Activated naive CD4-positive, alpha-beta T cell (primary cell): ENCODE measurements around the gene LY6G6C.

Experiments used
- DNase-seq, 4 experiments: peaks; one replicate each; lab custom pipeline; 2025; lab: John Stamatoyannopoulos, UW

The LY6G6C gene

DNA sequence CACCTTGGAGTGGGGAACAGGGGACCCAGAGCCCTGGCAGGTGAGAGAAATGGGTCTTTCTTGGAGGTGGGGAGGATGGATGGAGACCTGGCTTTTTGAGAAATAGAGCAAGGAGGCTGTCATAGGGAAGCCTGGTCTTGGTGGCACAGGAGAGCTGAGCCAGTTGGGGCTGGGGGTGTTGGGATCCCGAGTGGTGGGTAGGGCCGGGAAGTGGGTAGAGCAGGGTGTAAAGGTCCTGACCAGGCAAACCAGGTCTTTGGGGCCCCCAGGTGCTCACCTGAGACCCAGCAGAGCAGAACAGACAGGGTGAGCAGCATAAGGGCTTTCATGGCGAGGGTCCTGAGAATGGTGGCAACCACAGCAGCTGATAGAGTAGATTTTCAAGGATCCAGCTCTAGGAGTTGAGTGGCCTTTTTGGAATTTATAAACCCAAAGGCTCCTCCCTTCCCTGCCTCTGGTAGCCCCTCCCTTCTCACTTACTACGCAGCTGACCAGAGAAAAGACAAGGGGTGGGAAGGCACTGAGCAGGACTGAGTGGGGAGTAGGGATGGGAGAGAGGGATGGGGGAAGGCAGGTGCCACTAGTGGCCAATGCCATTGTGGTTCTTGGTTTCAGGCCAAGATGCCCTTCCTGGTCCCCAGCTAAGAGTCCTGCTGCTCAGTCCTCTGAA, at the start of gene LY6G6C:
TSS of gene LY6G6C (minus strand) at position 396 of the 670 bp plus-strand sequence. CDS start at position 329, 67 bp downstream.
- no peak for DNase-seq

- DNase-seq: no peak
Measured at GRCh38 chr6:31770860-31771259, 49.3 kb upstream of the LY6G6C start.

DNA sequence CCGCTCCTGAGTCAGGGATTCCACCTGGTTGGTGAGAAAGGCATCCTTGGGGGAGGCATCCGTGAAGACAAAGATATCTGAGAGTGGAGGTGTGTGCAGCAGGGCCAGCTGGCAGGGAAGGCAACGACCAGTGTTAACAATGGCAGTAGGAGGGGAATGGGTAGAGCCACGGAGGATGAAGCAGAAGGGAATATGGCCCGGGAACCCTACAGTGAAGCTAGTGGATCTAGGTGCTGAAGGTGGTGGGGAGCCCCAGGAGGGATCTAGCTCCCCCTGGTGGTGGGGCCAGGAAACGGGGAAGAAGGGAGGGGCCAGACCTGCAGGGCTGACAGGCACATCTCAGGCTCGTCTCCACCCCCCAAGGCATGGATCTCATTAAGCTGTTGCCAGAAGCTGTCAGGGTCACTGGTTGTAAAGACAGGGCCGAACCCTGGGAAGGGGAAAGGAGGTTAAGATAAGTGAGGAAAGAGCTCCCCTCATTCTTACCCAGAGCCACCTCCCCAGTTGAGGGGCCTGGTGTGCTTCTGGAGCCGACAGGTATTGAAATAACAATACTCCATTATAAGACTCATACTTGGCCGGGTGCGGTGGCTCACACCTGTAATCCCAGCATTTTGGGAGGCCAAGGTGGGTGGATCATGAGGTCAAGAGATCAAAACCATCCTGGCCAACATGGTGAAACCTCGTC, 48.3 kb upstream of the LY6G6C start:
- DNase-seq: peak; percentile 37 to 61 (median 52)

DNA sequence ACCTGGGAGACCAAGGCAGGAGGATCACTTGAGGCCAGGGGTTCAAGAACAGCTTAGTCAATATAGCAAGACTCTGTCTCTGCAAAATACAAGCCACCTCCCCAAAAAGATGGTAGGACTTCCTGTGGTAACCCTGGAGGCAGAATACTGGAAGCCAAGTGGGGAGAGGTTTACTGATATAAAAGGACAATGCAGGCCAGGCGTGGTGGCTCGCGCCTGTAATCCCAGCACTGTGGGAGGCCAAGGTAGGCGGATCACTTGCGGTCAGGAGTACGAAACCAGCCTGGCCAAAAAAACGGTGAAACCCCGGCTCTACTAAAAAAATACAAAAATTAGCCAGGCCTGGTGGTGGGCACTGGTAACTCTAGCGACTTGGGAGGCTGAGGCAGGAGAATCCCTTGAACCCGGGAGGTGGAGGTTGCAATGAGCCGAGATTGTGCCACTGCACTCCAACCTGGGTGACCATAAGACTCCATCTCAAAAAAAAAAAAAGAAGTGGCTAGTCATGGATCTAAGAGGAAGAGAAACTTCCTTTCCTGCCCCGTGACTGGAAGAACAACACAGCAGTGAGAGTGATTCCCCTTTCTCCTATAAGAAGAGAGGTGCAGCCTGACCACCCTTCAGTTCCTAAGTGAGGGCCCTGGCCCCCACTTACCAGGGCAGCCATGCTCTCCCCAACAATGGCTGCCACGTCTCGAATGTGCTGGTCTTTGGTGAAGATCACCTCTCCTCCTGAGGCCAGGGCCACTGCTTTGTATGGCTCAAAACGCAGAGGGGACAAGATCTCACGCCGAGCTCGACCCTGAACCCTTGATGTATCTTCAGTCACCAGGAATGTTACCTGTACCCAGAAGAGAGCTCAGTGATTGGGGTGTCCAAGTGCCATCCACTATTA, 47.1 kb upstream of the LY6G6C start:
- DNase-seq: no peak

DNA sequence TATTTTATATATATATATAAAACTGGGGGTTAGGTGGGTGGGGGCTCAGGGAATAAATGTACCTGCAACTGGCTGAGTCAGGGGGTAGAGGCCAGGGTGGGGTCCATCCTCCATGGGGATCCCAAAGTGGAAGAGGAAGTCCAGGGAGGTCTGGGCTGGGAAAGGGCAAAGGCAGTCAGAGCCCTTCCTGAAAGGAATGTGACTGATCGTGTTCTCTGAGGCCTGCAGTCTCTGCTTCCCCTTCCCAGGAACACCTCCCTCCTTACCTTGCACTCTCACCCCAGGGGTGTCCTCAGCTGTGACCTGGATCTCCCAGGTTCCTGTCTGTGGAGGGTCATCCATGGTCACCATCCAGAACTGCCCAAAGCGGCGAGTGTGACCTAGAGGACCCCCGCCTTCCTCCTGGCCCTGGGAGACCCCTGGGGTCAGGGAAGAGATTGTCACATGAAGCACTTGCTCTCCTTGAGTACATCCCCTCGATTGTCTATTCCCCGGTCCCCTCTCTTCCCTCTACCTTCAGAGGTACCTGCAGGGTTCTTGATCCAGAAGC, 45.6 kb upstream of the LY6G6C start:
- DNase-seq: no peak

DNA sequence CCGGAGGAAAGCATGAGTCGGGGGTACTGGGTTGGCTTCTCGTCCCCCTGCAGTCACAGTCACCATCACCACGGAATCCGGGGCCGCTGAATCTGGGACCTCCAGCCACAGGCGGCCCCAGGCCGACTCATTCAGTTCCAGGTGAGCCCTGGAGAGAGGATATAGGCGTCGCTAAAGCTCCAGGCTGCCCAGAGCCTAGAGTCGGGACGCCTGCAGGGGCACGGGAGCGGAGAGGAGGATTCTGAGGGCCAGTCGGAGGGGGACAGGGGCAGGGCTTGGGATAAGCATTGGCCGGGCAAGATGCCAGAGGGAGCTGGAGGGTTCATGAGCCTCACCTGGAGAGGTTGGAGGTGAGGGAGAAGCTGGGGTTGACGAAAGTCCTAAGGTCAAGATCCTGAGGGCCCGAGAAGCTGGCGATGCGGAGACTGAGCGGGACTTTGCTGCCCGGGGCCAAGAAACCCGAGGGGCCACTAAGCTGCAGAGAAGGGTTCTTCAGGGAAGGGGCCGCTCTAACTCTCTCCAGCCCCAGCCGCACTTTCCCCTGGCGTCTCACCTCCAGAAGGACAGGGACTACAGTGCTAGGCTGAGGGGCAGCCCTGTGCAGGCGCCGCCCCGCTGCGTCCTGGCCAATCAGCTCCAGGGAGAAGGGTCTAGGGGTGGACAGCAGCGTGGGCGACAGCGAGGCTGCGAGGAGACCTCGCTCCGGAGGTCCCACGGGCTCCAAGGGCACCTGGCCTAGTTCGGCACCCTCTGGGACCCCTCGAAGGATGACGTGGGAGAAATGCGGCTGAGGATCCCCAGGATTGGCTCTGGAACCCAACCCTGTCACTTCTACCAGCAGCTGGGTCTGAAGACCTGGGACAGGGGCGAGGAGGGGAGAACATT, 44.6 kb upstream of the LY6G6C start:
- DNase-seq: no peak

GRCh38 chr6:31765559-31765909, 44.0 kb upstream of the LY6G6C start:
- DNase-seq: no peak

- DNase-seq: no peak
Measured at GRCh38 chr6:31764198-31764597, 42.7 kb upstream of the LY6G6C start.

GRCh38 chr6:31763619-31763940, 42.0 kb upstream of the LY6G6C start:
- DNase-seq: no peak

DNA sequence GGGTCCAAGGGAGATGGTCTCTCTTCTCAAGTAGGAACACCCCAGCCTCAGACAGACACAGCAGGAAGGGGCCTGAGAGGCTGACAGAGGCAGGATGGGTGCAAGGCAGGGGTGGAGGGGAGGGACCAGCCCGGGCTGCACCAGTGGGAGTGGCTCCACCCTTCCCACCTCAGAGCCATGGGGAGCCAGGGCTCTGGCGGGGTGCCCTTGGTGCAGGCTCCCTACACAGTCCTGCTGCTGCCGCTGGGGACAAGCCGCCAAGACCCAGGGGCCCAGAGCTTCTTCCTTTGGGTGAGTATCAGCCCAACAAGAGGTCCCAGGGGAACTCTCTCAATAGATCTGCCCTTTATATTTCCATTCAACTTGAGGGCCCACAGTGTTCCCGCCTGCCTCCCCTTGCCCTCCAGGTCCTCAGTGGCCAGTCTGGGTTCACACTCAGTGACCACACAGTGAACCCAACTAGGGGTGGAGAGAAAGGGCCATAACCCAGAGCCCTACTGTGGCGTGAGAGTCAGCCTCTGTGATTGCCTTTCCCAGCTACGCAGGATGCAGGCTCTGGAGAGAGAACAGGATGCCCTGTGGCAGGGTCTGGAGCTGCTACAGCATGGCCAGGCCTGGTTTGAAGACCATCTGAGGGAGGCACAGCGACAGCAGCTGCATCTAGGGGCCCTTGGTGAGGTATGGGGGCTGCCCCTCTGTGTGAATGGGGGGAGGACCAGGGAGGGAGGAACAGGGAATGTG, 41.5 kb upstream of the LY6G6C start:
- no peak for DNase-seq

DNA sequence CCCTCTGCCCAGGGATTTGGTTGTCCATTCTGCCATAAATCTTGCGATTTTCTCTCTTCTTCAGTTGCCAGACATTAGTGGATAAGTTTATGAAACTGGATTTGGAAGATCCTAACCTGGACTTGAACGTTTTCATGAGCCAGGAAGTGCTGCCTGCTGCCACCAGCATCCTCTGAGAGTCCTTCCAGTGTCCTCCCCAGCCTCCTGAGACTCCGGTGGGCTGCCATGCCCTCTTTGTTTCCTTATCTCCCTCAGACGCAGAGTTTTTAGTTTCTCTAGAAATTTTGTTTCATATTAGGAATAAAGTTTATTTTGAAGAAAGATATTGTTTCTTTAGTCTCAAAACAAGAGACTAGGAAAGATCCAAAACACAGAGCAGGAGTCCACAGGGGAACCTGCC, 40.8 kb upstream of the LY6G6C start, which contains the start of gene SAPCD1:
TSS of gene SAPCD1 (plus strand) at position 301 of the 400 bp plus-strand sequence. CDS start 399 bp downstream, outside the sequence.
- DNase-seq: no peak

DNA sequence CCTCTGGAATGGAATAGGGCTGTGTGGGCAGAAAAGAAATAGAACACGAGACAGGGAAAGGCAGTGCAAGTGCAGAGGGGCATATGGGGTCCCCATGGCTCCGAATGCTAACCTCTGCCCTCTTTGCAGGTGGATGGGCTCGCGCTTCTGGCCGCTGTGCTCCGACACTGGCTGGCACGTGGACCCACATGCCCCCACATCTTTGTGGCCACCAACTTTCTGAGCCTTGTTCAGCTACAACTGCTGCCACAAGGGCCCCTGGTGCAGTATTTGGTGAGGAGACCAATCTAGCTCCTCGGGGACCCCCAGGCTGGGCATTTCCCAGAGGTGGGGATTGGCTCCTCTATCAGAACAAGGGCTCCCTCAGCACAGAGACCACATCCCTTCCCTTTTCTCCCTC, 39.8 kb upstream of the LY6G6C start:
- no peak for DNase-seq

DNA sequence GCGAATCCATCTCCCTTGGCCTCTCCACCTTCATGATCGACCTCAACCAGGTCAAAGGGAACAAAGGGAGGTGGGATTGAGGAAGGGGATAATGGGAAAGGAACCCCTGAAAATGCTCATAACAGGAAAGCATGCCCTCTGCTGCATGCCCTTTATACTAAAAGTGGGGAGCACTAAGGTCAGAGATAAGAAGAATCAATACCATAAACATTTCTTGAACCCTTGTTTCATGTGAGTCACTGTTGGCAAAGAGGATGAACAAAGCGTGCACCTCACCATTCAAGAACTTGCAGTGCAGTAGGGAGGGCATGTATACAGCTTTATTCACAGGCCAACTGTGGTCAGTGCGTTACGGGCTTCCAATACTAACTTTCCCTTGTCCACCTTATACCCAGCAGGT, 39.2 kb upstream of the LY6G6C start:
- DNase-seq: no peak

GRCh38 chr6:31758281-31758680, 36.7 kb upstream of the LY6G6C start:
- DNase-seq: no peak

- no peak for DNase-seq
Measured at GRCh38 chr6:31752739-31753319, 31.3 kb upstream of the LY6G6C start.

- DNase-seq: no peak
Measured at GRCh38 chr6:31750411-31751022, 29.0 kb upstream of the LY6G6C start.

DNA sequence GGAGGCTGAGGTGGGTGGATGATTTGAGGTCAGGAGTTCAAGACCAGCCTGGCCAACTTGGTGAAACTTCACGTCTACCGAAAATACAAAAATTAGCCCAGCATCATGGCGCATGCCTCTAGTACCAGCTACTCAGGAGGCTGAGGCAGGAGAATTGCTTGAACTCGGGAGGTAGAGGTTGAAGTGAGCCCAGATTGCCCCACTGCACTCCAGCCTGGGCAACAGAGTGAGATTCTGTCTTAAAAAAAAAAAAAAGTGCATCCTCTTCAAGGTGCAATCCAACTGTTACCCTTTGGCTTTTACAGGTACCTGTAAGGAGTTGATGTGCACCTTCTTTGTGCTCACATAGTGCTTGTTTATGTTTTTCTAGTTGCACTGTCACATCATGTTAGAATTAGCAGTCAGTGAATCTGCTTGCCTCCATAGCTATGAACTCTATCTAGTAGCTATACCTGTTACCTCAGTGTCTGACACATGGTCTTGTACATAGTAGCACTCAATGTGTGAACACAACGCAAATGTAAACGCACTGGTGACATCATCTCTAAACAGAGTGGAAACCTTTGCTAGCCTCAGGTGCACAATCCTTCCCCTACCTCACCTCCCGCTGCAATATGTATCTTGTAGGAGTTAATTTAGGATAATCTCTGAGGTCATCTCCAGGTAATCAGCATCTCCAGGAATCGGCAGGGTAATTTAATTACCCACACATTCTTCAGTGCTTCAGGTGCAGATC, 27.9 kb upstream of the LY6G6C start:
- no peak for DNase-seq

DNA sequence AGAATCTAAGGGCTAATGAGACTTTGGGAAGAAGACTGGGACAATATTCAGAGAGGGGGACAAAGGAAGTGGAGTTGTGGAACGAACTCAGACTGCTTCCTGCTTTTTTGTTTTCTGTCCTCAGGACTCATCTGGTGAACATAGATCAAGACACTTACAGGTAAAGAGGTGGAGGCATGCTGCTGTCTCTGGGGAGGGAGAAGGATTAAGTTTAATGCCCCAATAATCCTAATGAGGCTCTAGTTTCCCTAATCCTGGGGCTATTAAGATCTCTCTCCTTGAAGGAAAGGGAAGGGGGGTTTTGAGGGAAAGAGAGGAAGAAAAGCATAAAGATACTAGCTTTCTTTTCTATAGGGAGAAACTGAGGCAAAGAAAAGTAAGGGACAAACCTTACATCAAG, 22.9 kb upstream of the LY6G6C start:
- no peak for DNase-seq

- DNase-seq: no peak
Measured at GRCh38 chr6:31742894-31743293, 21.3 kb upstream of the LY6G6C start.
